HL-60 (cell line): ENCODE measurements around the gene AGPAT4.

Source experiments
- GABPA ChIP-seq: IDR thresholded peaks from 2 replicates; pipeline ENCODE4 v1.6.1; 2012; ENCODE audit warnings: low read depth
- POLR2AphosphoS5 ChIP-seq: IDR thresholded peaks from 2 replicates; pipeline ENCODE4 v1.6.1; 2012; ENCODE audit warnings: low read depth
- SPI1 ChIP-seq: IDR thresholded peaks from 2 replicates; pipeline ENCODE4 v1.6.1; 2012; ENCODE audit warnings: low read depth, mild to moderate bottlenecking, borderline replicate concordance
- TF ChIP-seq, protein P1 (sequence below): IDR thresholded peaks from one replicate; pipeline ENCODE4 v1.5.1; 2011; ENCODE audit warnings: low read length, control low read depth, inconsistent platforms; ENCODE audit not compliant: insufficient read depth
- TF ChIP-seq, protein P2 (sequence below): IDR thresholded peaks from 2 replicates; pipeline ENCODE4 v1.6.1; 2012; ENCODE audit warnings: low read depth; ENCODE audit not compliant: insufficient replicate concordance

DNA sequence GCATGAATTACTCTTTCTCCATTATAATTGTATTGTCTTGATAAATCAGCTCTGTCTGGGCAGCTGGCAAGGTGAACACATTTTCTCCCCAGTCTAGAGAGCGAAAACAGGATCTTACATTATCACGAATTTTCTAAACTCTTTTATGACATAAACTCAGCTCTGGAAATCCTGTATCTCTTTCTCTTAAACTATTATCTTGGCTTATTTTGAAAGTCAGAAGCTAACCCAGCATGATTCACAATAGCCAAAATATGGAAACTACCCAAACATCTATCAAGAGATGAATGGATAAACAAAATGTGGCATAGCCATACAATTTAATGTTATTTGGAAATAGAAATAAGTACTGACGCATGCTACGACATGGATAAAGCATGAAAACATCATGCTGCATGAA, 25.9 kb upstream of the AGPAT4 start:
- no peak for TF ChIP-seq GABPA
- TF ChIP-seq, protein P1, sequence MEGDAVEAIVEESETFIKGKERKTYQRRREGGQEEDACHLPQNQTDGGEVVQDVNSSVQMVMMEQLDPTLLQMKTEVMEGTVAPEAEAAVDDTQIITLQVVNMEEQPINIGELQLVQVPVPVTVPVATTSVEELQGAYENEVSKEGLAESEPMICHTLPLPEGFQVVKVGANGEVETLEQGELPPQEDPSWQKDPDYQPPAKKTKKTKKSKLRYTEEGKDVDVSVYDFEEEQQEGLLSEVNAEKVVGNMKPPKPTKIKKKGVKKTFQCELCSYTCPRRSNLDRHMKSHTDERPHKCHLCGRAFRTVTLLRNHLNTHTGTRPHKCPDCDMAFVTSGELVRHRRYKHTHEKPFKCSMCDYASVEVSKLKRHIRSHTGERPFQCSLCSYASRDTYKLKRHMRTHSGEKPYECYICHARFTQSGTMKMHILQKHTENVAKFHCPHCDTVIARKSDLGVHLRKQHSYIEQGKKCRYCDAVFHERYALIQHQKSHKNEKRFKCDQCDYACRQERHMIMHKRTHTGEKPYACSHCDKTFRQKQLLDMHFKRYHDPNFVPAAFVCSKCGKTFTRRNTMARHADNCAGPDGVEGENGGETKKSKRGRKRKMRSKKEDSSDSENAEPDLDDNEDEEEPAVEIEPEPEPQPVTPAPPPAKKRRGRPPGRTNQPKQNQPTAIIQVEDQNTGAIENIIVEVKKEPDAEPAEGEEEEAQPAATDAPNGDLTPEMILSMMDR = no peak
- no peak for TF ChIP-seq POLR2AphosphoS5
- TF ChIP-seq, protein P2, sequence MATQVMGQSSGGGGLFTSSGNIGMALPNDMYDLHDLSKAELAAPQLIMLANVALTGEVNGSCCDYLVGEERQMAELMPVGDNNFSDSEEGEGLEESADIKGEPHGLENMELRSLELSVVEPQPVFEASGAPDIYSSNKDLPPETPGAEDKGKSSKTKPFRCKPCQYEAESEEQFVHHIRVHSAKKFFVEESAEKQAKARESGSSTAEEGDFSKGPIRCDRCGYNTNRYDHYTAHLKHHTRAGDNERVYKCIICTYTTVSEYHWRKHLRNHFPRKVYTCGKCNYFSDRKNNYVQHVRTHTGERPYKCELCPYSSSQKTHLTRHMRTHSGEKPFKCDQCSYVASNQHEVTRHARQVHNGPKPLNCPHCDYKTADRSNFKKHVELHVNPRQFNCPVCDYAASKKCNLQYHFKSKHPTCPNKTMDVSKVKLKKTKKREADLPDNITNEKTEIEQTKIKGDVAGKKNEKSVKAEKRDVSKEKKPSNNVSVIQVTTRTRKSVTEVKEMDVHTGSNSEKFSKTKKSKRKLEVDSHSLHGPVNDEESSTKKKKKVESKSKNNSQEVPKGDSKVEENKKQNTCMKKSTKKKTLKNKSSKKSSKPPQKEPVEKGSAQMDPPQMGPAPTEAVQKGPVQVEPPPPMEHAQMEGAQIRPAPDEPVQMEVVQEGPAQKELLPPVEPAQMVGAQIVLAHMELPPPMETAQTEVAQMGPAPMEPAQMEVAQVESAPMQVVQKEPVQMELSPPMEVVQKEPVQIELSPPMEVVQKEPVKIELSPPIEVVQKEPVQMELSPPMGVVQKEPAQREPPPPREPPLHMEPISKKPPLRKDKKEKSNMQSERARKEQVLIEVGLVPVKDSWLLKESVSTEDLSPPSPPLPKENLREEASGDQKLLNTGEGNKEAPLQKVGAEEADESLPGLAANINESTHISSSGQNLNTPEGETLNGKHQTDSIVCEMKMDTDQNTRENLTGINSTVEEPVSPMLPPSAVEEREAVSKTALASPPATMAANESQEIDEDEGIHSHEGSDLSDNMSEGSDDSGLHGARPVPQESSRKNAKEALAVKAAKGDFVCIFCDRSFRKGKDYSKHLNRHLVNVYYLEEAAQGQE = no peak
- no peak for TF ChIP-seq SPI1
